ENCODE data around the gene PHACTR1. TPM values are rescaled to one million over a fixed set of nuclear protein-coding genes. Genes with fewer than 3 reads are reported as not detected.

PHACTR1 gene
- total RNA-seq, 4 donors from 2014 or later, result 1.2 to 3.2 (median 1.6) TPM; not detected in 1

DNA sequence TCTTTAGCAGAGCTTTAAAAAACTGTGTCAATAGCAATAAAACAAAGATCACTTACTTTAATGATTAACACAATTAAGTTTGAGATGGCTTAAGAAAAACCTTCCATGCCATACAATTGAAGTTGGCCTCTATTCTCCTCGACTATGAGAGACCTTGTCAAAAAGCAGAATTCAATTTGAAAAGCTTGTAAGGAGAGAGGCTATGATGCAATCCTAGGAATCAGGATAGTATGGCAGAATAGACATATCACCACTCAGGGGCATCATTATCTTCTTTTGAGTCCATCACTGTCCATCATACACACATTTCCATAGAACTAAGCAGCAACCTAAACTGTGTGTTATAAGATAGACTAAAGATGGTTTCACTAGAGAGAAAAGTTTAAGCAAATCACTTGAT lies 594.6 kb downstream of the PHACTR1 start:
- H3K4me3 ChIP-seq, result no peak overlapping the region
- peaks cover 0 to 47% (median 5%) of the 10 kb centered on the region in 4 donors for H3K36me3 ChIP-seq
- DNase-seq, result no peak
- H3K27ac ChIP-seq, result no peak overlapping the region
- intact Hi-C loops (cut with DNase I; ENCODE audit: low total_unique reads), result no loop called here
- no peaks in the 10 kb centered on the region for H3K27me3 ChIP-seq
- H3K9me3 ChIP-seq, result no peaks in the 10 kb centered on the region
- 20 to 42% methylated on average over 1 of the region's 1 CpG for WGBS, 2 donors (ENCODE audit: low coverage in 1 of 2)
- in situ Hi-C loops (cut with MboI; ENCODE audit: low pct_ligation_motif_present in 1 of 4, low pct_unique_long_range_greater_than_20kb in 1 of 4, low sequenced_read_pairs in 3 of 4), result no loop called here
- no peaks in the 10 kb centered on the region for H3K4me1 ChIP-seq
- TF ChIP-seq POLR2AphosphoS5 (IDR thresholded peaks at IDR 0.05) (no peak), EP300 (IDR thresholded peaks at IDR 0.05; ENCODE audit: low read depth) (no peak), POLR2A (IDR thresholded peaks at IDR 0.05) (no peak)
- TF ChIP-seq, protein P1, sequence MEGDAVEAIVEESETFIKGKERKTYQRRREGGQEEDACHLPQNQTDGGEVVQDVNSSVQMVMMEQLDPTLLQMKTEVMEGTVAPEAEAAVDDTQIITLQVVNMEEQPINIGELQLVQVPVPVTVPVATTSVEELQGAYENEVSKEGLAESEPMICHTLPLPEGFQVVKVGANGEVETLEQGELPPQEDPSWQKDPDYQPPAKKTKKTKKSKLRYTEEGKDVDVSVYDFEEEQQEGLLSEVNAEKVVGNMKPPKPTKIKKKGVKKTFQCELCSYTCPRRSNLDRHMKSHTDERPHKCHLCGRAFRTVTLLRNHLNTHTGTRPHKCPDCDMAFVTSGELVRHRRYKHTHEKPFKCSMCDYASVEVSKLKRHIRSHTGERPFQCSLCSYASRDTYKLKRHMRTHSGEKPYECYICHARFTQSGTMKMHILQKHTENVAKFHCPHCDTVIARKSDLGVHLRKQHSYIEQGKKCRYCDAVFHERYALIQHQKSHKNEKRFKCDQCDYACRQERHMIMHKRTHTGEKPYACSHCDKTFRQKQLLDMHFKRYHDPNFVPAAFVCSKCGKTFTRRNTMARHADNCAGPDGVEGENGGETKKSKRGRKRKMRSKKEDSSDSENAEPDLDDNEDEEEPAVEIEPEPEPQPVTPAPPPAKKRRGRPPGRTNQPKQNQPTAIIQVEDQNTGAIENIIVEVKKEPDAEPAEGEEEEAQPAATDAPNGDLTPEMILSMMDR (IDR thresholded peaks at IDR 0.05), result no peak

DNA sequence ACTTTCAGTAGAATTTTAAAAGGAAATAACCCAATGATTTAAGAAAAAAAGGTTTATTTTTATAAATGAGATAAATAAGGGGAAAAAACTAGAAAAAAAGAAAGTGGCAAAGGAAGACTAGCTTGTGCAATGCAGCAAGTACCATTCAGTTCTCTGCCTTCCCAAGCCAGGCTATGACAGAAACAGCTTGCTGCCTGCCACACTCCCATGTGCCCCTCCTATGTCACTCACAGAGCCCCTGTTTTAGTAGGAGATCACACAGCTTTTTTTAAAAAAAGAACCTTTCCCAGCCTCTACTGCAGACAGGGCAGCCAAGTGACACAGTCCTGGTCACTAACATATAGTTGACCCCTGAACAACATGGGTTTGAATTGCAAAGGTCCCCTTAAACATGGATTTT lies 598.2 kb downstream of the PHACTR1 start:
- in situ Hi-C loops (cut with MboI; ENCODE audit: low pct_ligation_motif_present in 1 of 4, low pct_unique_long_range_greater_than_20kb in 1 of 4, low sequenced_read_pairs in 3 of 4) (no loop called here), intact Hi-C loops (cut with DNase I; ENCODE audit: low total_unique reads) (no loop called here)
- TF ChIP-seq POLR2AphosphoS5 (IDR thresholded peaks at IDR 0.05) (no peak), POLR2A (IDR thresholded peaks at IDR 0.05) (no peak), EP300 (IDR thresholded peaks at IDR 0.05; ENCODE audit: low read depth) (no peak)
- TF ChIP-seq, protein P1 (IDR thresholded peaks at IDR 0.05), result no peak
- no peaks in the 10 kb centered on the region for H3K27me3 ChIP-seq
- no peak for DNase-seq
- H3K36me3 ChIP-seq, result peaks cover 0 to 61% (median 10%) of the 10 kb centered on the region in 4 donors
- H3K4me3 ChIP-seq, result no peak overlapping the region
- H3K4me1 ChIP-seq, result no peaks in the 10 kb centered on the region
- no peaks in the 10 kb centered on the region for H3K9me3 ChIP-seq
- H3K27ac ChIP-seq, result no peak overlapping the region

GRCh38 chr6:13315896-13316295 lies 599.3 kb downstream of the PHACTR1 start:
- 96 to 100% methylated on average over 1 to 5 of the region's 5 CpGs for WGBS, 2 donors (ENCODE audit: low coverage in 1 of 2)
- Histone ChIP-seq H3K4me1 (no peaks in the 10 kb centered on the region), H3K36me3 (peaks cover 0 to 71% (median 15%) of the 10 kb centered on the region in 4 donors), H3K27ac (no peak overlapping the region), H3K4me3 (no peak overlapping the region), H3K9me3 (no peaks in the 10 kb centered on the region), H3K27me3 (no peaks in the 10 kb centered on the region)
- intact Hi-C loops (cut with DNase I; ENCODE audit: low total_unique reads), result no loop called here
- no peak for TF ChIP-seq POLR2AphosphoS5 (IDR thresholded peaks at IDR 0.05)
- no peak for TF ChIP-seq EP300 (IDR thresholded peaks at IDR 0.05; ENCODE audit: low read depth)
- no peak for DNase-seq
- in situ Hi-C loops (cut with MboI; ENCODE audit: low pct_ligation_motif_present in 1 of 4, low pct_unique_long_range_greater_than_20kb in 1 of 4, low sequenced_read_pairs in 3 of 4), result no loop called here

DNA sequence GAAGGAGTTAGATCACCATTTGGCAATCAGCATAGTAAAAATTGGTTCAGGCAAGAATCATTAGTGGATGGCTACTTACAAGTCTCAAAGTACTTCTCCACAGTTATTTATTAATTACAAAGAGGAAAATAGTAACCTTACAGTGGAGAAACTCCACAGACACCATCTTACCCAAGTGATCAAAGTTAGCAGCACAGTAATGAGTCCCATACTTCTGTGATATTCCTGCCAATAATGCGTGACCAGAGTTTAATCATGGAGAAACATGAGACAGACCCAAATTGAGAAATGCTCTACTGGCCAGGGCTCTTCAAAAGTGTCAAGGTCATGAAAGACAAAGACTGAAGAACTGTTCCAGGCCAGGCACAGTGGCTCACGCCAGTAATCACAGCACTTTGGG lies 602.3 kb downstream of the PHACTR1 start:
- no peaks in the 10 kb centered on the region for H3K9me3 ChIP-seq
- intact Hi-C loops (cut with DNase I; ENCODE audit: low total_unique reads), result no loop called here
- H3K4me3 ChIP-seq, result no peak overlapping the region
- 98% methylated on average over 2 of the region's 2 CpGs; no CpG with 5 or more reads in 1 of the 2 donors for WGBS, 2 donors (ENCODE audit: low coverage in 1 of 2)
- peaks cover 0 to 74% (median 17%) of the 10 kb centered on the region in 4 donors for H3K36me3 ChIP-seq
- no peaks in the 10 kb centered on the region for H3K27me3 ChIP-seq
- in situ Hi-C loops (cut with MboI; ENCODE audit: low pct_ligation_motif_present in 1 of 4, low pct_unique_long_range_greater_than_20kb in 1 of 4, low sequenced_read_pairs in 3 of 4), result no loop called here
- TF ChIP-seq EP300 (IDR thresholded peaks at IDR 0.05; ENCODE audit: low read depth), result no peak
- TF ChIP-seq, protein P1 (IDR thresholded peaks at IDR 0.05), result no peak
- no peak for TF ChIP-seq POLR2AphosphoS5 (IDR thresholded peaks at IDR 0.05)
- no peak for TF ChIP-seq POLR2A (IDR thresholded peaks at IDR 0.05)
- H3K4me1 ChIP-seq, result peaks cover 0 to 3% (median 0%) of the 10 kb centered on the region in 4 donors
- no peak for DNase-seq
- no peak overlapping the region for H3K27ac ChIP-seq
